LNCaP clone FGC (cell line): ENCODE measurements around the gene SIVA1.

ENCODE experiments used
- DNase-seq: peaks from one replicate; pipeline ENCODE4 v3.0.0-alpha.2; 2011; ENCODE audit warnings: low read depth
- H3K4me3 ChIP-seq: 2 replicates; pipeline ENCODE4 v1.5.1; 2011; ENCODE audit warnings: mild to moderate bottlenecking, low read depth, low read length, control low read depth
- CTCF ChIP-seq: IDR thresholded peaks from 2 replicates; pipeline ENCODE4 v1.5.1; 2012; ENCODE audit warnings: mild to moderate bottlenecking; ENCODE audit not compliant: control insufficient read depth, insufficient read depth; ENCODE audit errors: extremely low read depth

Gene SIVA1

GRCh38 chr14:104707608-104708595 lies 45.0 kb upstream of the SIVA1 start:
- no peak overlapping the region for H3K4me3 ChIP-seq
- TF ChIP-seq CTCF = no peak
- DNase-seq = no peak

GRCh38 chr14:104708606-104709268 lies 44.2 kb upstream of the SIVA1 start:
- TF ChIP-seq CTCF = peak; percentile 97
- no peak overlapping the region for H3K4me3 ChIP-seq
- DNase-seq = no peak

GRCh38 chr14:104709387-104710039 lies 43.4 kb upstream of the SIVA1 start:
- H3K4me3 ChIP-seq = no peak overlapping the region
- TF ChIP-seq CTCF = no peak
- no peak for DNase-seq

- no peak for TF ChIP-seq CTCF
- no peak for DNase-seq
- H3K4me3 ChIP-seq = no peak overlapping the region
Measured at GRCh38 chr14:104710071-104710735, 42.7 kb upstream of the SIVA1 start.

GRCh38 chr14:104712881-104713734 lies 39.8 kb upstream of the SIVA1 start:
- H3K4me3 ChIP-seq = no peak overlapping the region
- no peak for DNase-seq
- no peak for TF ChIP-seq CTCF

- H3K4me3 ChIP-seq = no peak overlapping the region
- no peak for TF ChIP-seq CTCF
- no peak for DNase-seq
Measured at GRCh38 chr14:104714066-104714465, 38.9 kb upstream of the SIVA1 start.
